ENCODE results near the gene CAPG.

CAPG gene

GRCh38 chr2:85400023-85400422 lies 10.1 kb downstream of the CAPG start:
- no peak for DNase-seq (ENCODE audit: low read depth)
- no peak overlapping the region for H3K4me3 ChIP-seq (ENCODE audit: low read depth, low read length)
- TF ChIP-seq CTCF (IDR thresholded peaks at IDR 0.05; ENCODE audit: low read depth, low read length, missing control alignments), result no peak

GRCh38 chr2:85399183-85399455 lies 11.0 kb downstream of the CAPG start:
- TF ChIP-seq CTCF (IDR thresholded peaks at IDR 0.05; ENCODE audit: low read depth, low read length, missing control alignments), result no peak
- no peak for DNase-seq (ENCODE audit: low read depth)
- no peak overlapping the region for H3K4me3 ChIP-seq (ENCODE audit: low read depth, low read length)

GRCh38 chr2:85398426-85399182 lies 11.6 kb downstream of the CAPG start:
- H3K4me3 ChIP-seq (ENCODE audit: low read depth, low read length), result no peak overlapping the region
- no peak for TF ChIP-seq CTCF (IDR thresholded peaks at IDR 0.05; ENCODE audit: low read depth, low read length, missing control alignments)
- DNase-seq (ENCODE audit: low read depth), result no peak

- DNase-seq (ENCODE audit: low read depth), result no peak
- H3K4me3 ChIP-seq (ENCODE audit: low read depth, low read length), result no peak overlapping the region
- no peak for TF ChIP-seq CTCF (IDR thresholded peaks at IDR 0.05; ENCODE audit: low read depth, low read length, missing control alignments)
Measured at GRCh38 chr2:85397925-85398331, 12.2 kb downstream of the CAPG start.

GRCh38 chr2:85396531-85397470 lies 13.4 kb downstream of the CAPG start:
- DNase-seq (ENCODE audit: low read depth), result no peak
- no peak overlapping the region for H3K4me3 ChIP-seq (ENCODE audit: low read depth, low read length)

GRCh38 chr2:85395912-85396475 lies 14.2 kb downstream of the CAPG start:
- DNase-seq (ENCODE audit: low read depth), result no peak
- TF ChIP-seq CTCF (IDR thresholded peaks at IDR 0.05; ENCODE audit: low read depth, low read length, missing control alignments), result no peak
- no peak overlapping the region for H3K4me3 ChIP-seq (ENCODE audit: low read depth, low read length)

More at GRCh38 chr2:85396531-85397470, 13.4 kb downstream of the CAPG start:
- no peak for TF ChIP-seq CTCF (IDR thresholded peaks at IDR 0.05; ENCODE audit: low read depth, low read length, missing control alignments)

Data from GM12864 (cell line).